Pancreas (tissue), 10 donors: Measurements from ENCODE around the gene RAB12. TPM values are rescaled to one million over a fixed set of nuclear protein-coding genes. Genes with fewer than 3 reads are reported as not detected.
A peak's percentile ranks its signal among the peaks of the same experiment; 100 is the strongest.

ENCODE experiments used
- ATAC-seq, 4 donors: fragments of 200-7000 bp; cut with Tn5 transposase; one replicate each; pipeline versions ENCODE4 v1.8.0 to v1.9.1; 2020; ENCODE audit warnings: mild to moderate bottlenecking in 4 of 4, moderate library complexity in 4 of 4
- DNase-seq, 6 donors: peaks; one replicate each; pipeline ENCODE4 v3.0.0-alpha.2; 2020
- FAIRE-seq: peaks from 2 replicates; lab custom pipeline; 2012; peaks lifted over from hg19 to GRCh38; lab: Jason Lieb, UNC
- H3K27ac ChIP-seq, 4 donors: fragments of 200-600 bp; sonication (generic); 1 replicate in 3 of 4; 2 replicates in 1 of 4; pipeline versions ENCODE4 v1.5.0 to v1.8.0; 2020
- H3K27me3 ChIP-seq, 4 donors: fragments of 200-600 bp; one replicate each; pipeline ENCODE4 v1.8.0; 2021
- H3K36me3 ChIP-seq, 3 donors: fragments of 200-600 bp; sonication (generic) in 1 of 3; one replicate each; pipeline versions ENCODE4 v1.5.0 to v1.8.0; 2020 to 2021
- H3K4me1 ChIP-seq, 3 donors: fragments of 200-600 bp; one replicate each; pipeline ENCODE4 v1.8.0; 2021
- H3K4me3 ChIP-seq, 4 donors: fragments of 200-600 bp; sonication (generic) in 2 of 4; one replicate each; pipeline versions ENCODE4 v1.5.0 to v1.8.0; 2020 to 2021
- H3K9me3 ChIP-seq, 4 donors: fragments of 200-600 bp; one replicate each; pipeline ENCODE4 v1.8.0; 2021
- WGBS, 2 donors: extraction: QIAGEN DNeasy Blood & Tissue Kit; methylation state at CpG; one replicate each; pipeline ENCODE4 v1.1.7; 2013; 5-methylcytosine and 5-hydroxymethylcytosine counted together
- intact Hi-C, 3 donors: fragments of 100-400 bp; cut with DNase I; formaldehyde crosslinking; loops; one replicate each; pipeline versions ENCODE4 v1.11.1 to v1.14.2; 2022
- polyA plus RNA-seq, 2 donors: library from polyadenylated mRNA; stranded (reverse); fragments of 200-250 nt; gene quantifications; one replicate each; pipeline ENCODE4 v1.2.3, GENCODE V29; 2013
- total RNA-seq, 6 donors: library from RNA; stranded (reverse); fragmentation: NEBNext Ultra II Directional in 4 of 6; extraction: Animal tissue kit (Norgen Biotek cat#: 25700) in 4 of 6; gene quantifications; one replicate each; pipeline versions ENCODE4 v1.2.1 to v1.2.4, GENCODE V29; 2021 to 2023
- TF ChIP-seq, protein P1 (sequence below), 4 donors: fragments of 200-600 bp; sonication (generic) in 3 of 4; IDR thresholded peaks; one replicate each; pipeline versions ENCODE4 v1.5.0 to v1.8.0; 2021; ENCODE audit warnings: antibody characterized with exemption in 4 of 4
- donor health status: healthy with polysubstance abuse.
- donor health status: DM: no; HTN: no; CAD: no; lungs with moderate emphysema.
- donor health status: DM: no; HTN: no; CAD: no.
- donor health status: control.
- donor health status: control.
- donor health status: Bipolar disorder and iron deficiency.
- donor health status: DM: yes; HTN: yes; CAD: no.
- donor health status: DM: no; HTN: no; CAD: no.
- donor health status: DM: no; HTN: no; CAD: no.
- donor health status: DM: yes; HTN: yes; CAD: no.

Gene RAB12
- total and polyA plus RNA-seq, 8 donors = 7.1 to 23.2 (median 11.9) TPM

DNA sequence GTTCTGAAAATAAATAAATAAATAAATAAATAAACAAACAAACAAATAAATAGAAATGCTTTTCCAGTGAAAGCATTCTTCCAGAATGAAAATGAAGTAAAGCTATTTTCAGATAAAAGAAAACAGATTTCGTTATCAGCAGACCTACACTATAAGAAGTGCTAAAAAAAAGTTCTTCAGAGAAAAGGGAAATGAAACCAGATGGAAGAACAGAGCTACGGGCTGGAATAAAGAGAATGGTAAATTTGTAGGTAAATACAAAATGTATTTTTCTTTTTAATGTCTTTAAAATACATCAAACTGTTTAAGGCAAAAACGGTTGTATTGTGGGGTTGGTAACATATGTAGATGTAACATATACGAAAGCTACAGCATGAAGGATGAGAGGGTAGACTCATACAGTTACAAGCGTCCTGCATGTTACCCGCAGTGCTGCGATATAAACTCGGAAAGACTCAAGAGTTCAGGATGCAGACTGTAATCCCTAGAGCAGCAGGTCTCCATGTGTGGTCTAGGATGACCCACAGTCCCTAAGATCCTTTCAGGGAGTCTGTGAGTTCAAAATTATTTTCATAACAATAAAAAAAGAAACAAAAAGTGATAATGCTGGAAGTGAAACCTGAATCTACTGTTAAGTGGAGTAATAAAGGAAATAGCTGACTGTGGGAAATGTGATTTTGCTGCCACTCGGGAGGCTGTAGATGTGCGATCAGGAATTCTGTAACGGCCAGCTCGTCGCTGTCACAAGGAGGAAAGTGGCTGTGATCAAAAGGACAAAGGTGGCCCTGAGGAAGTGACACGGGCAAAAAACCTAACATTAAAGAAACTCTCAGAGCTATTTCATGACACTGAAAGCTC, 5.3 kb upstream of the RAB12 start:
- intact Hi-C loops = no loop called here

DNA sequence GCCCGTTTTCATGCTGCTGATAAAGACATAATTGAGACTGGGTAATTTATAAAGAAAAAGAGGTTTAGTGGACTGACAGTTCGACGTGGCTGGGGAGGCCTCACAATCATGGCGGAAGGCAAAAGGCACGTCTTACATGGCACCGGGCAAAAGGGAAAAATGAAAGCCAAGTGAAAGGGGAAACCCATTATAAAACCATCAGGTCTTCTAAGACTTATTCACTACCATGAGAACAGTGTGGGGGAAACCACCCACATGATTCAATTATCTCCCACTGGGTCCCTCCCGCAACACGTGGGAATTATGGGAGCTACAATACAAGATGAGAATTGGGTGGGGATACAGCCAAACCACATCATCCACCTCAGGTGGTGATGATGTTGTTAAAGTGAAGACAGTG, 3.3 kb upstream of the RAB12 start:
- TF ChIP-seq, protein P1, sequence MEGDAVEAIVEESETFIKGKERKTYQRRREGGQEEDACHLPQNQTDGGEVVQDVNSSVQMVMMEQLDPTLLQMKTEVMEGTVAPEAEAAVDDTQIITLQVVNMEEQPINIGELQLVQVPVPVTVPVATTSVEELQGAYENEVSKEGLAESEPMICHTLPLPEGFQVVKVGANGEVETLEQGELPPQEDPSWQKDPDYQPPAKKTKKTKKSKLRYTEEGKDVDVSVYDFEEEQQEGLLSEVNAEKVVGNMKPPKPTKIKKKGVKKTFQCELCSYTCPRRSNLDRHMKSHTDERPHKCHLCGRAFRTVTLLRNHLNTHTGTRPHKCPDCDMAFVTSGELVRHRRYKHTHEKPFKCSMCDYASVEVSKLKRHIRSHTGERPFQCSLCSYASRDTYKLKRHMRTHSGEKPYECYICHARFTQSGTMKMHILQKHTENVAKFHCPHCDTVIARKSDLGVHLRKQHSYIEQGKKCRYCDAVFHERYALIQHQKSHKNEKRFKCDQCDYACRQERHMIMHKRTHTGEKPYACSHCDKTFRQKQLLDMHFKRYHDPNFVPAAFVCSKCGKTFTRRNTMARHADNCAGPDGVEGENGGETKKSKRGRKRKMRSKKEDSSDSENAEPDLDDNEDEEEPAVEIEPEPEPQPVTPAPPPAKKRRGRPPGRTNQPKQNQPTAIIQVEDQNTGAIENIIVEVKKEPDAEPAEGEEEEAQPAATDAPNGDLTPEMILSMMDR (IDR thresholded peaks at IDR 0.05) = no peak
- no peak overlapping the region for H3K27ac ChIP-seq
- no peaks in the 10 kb centered on the region for H3K9me3 ChIP-seq
- H3K27me3 ChIP-seq = no peaks in the 10 kb centered on the region
- FAIRE-seq (no peak), DNase-seq (no peak), ATAC-seq (no peak)
- no peak overlapping the region for H3K4me3 ChIP-seq
- H3K36me3 ChIP-seq = no peaks in the 10 kb centered on the region
- intact Hi-C loops = no loop called here
- WGBS, 2 donors = 75 to 83% methylated on average over 8 of the region's 8 CpGs
- H3K4me1 ChIP-seq = peaks cover 5 to 8% (median 7%) of the 10 kb centered on the region in 3 donors

More for the DNA sequence above, 5.3 kb upstream of the RAB12 start:
- H3K4me1 ChIP-seq = no peaks in the 10 kb centered on the region
- TF ChIP-seq, protein P1 (IDR thresholded peaks at IDR 0.05) = no peak
- WGBS, 2 donors = 62 to 68% methylated on average over 14 of the region's 14 CpGs
- ATAC-seq (no peak), DNase-seq (no peak), FAIRE-seq (no peak)
- no peak overlapping the region for H3K27ac ChIP-seq
- no peak overlapping the region for H3K4me3 ChIP-seq
- no peaks in the 10 kb centered on the region for H3K27me3 ChIP-seq
- H3K36me3 ChIP-seq = no peaks in the 10 kb centered on the region
- H3K9me3 ChIP-seq = no peaks in the 10 kb centered on the region

DNA sequence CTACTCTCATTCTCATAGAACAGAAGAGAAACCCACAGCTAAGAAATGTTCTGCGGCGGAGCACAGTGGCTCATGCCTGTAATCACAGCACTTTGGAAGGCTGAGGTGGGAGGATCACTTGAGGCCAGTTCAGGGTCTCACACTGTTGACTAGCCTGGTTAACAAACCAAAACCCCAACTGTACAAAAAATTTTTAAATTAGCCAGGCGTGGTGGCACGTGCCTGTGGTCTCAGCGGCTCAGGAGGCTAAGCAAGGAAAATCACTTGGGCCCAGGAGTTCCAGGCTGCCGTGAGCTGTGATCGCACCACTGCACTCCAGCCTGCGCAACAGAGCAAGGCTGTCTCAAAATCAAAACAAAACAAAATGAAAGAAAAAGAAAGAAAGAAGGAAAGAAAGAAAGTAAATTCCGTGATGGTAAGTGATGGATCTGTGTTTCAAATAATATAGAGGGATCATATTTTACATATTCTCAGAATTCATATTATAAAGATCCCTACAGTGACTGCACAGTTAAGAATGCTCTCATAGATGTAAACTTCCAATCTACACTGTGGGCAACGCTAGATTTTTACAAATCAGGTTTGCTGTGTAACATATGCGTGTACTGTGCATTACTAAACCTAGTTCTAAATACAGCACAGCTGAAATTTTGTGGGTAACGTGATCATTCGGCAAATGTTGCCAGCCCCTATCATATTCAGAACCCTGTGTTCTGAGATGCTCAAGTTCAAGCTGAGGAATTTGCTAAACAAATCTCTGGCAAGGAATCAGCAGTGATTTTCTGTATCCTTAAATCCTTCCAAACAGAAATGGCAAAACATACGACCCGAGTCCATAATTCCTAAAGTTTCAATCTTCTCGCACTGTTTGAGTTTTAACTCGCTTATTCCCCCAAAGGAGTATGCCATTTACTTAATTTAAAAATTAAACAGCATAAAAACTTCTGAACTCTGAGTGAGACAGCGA, 1.2 kb upstream of the RAB12 start:
- peak overlapping the region; percentile 21 to 89 (median 53) for H3K4me3 ChIP-seq
- TF ChIP-seq, protein P1 (IDR thresholded peaks at IDR 0.05) = no peak
- intact Hi-C loops = no loop called here
- H3K27ac ChIP-seq = peak overlapping the region in 2 of 4 donors; percentile 34 to 51
- peaks cover 9 to 23% (median 12%) of the 10 kb centered on the region in 3 donors for H3K4me1 ChIP-seq
- no peaks in the 10 kb centered on the region for H3K27me3 ChIP-seq
- ATAC-seq (no peak), DNase-seq (no peak), FAIRE-seq (no peak)
- no peaks in the 10 kb centered on the region for H3K36me3 ChIP-seq
- H3K9me3 ChIP-seq = no peaks in the 10 kb centered on the region
- WGBS, 2 donors = 77 to 82% methylated on average over 18 of the region's 18 CpGs

- peaks cover 9 to 23% (median 12%) of the 10 kb centered on the region in 3 donors for H3K4me1 ChIP-seq
- H3K36me3 ChIP-seq = no peaks in the 10 kb centered on the region
- H3K9me3 ChIP-seq = no peaks in the 10 kb centered on the region
- peak overlapping the region in 2 of 4 donors; percentile 13 to 38 for H3K27ac ChIP-seq
- H3K27me3 ChIP-seq = no peaks in the 10 kb centered on the region
- peak; percentile 18 to 49 (median 39) for ATAC-seq
- H3K4me3 ChIP-seq = peak overlapping the region; percentile 51 to 89 (median 85)
- WGBS, 2 donors = 0 to 1% methylated on average over 44 to 78 of the region's 78 CpGs
- TF ChIP-seq, protein P1 (IDR thresholded peaks at IDR 0.05) = no peak
- intact Hi-C loops = no loop called here
- FAIRE-seq = no peak
- DNase-seq = peak in 5 of 6 donors; percentile 11 to 79 (median 33)
Observed at GRCh38 chr18:8609659-8610458, 622 bp downstream of the RAB12 start.
